ENCODE measurements around the gene CDYL2. TPM values are rescaled to one million over a fixed set of nuclear protein-coding genes. Genes with fewer than 3 reads are reported as not detected.

Gene CDYL2
- total RNA-seq, 4 donors from 2014 or later: 1.8 to 4.8 (median 3.1) TPM

GRCh38 chr16:80667925-80668324 is 136.5 kb downstream of the CDYL2 start:
- Histone ChIP-seq H3K27me3 (no peaks in the 10 kb centered on the region), H3K27ac (no peak overlapping the region), H3K4me1 (no peaks in the 10 kb centered on the region), H3K36me3 (no peaks in the 10 kb centered on the region), H3K4me3 (no peak overlapping the region), H3K9me3 (no peaks in the 10 kb centered on the region)
- TF ChIP-seq CTCF (IDR thresholded peaks at IDR 0.05) (no peak), POLR2A (IDR thresholded peaks at IDR 0.05) (no peak)
- intact Hi-C loops (cut with DNase I): no loop called here
- no peak for DNase-seq
- 83 to 92% methylated on average over 6 of the region's 6 CpGs for WGBS, 2 donors

GRCh38 chr16:80667251-80667560 is 137.2 kb downstream of the CDYL2 start:
- DNase-seq: no peak
- Histone ChIP-seq H3K27ac (no peak overlapping the region), H3K27me3 (no peaks in the 10 kb centered on the region), H3K9me3 (no peaks in the 10 kb centered on the region), H3K4me1 (no peaks in the 10 kb centered on the region), H3K4me3 (no peak overlapping the region), H3K36me3 (no peaks in the 10 kb centered on the region)
- WGBS, 2 donors: 72 to 74% methylated on average over 4 of the region's 4 CpGs
- intact Hi-C loops (cut with DNase I): no loop called here
- no peak for TF ChIP-seq CTCF (IDR thresholded peaks at IDR 0.05)
- TF ChIP-seq POLR2A (IDR thresholded peaks at IDR 0.05): no peak

GRCh38 chr16:80666378-80667250 is 137.8 kb downstream of the CDYL2 start:
- no peak for TF ChIP-seq CTCF (IDR thresholded peaks at IDR 0.05)
- no peak for TF ChIP-seq POLR2A (IDR thresholded peaks at IDR 0.05)
- Histone ChIP-seq H3K27me3 (no peaks in the 10 kb centered on the region), H3K4me3 (no peak overlapping the region), H3K9me3 (no peaks in the 10 kb centered on the region), H3K36me3 (no peaks in the 10 kb centered on the region), H3K27ac (no peak overlapping the region), H3K4me1 (no peaks in the 10 kb centered on the region)
- WGBS, 2 donors: 71 to 80% methylated on average over 11 to 15 of the region's 15 CpGs
- no peak for DNase-seq
- intact Hi-C loops (cut with DNase I): no loop called here

- no peak overlapping the region for H3K27ac ChIP-seq
- H3K36me3 ChIP-seq: no peaks in the 10 kb centered on the region
- no peaks in the 10 kb centered on the region for H3K4me1 ChIP-seq
- no peak for DNase-seq
- no peak overlapping the region for H3K4me3 ChIP-seq
- TF ChIP-seq POLR2A (IDR thresholded peaks at IDR 0.05): no peak
- TF ChIP-seq CTCF (IDR thresholded peaks at IDR 0.05): no peak
- peaks cover 0 to 7% (median 0%) of the 10 kb centered on the region in 3 donors for H3K9me3 ChIP-seq
- no peaks in the 10 kb centered on the region for H3K27me3 ChIP-seq
- intact Hi-C loops (cut with DNase I): no loop called here
- 92 to 97% methylated on average over 4 of the region's 4 CpGs for WGBS, 2 donors
Observed at GRCh38 chr16:80665356-80665755, 139.0 kb downstream of the CDYL2 start.

GRCh38 chr16:80664786-80665185 is 139.6 kb downstream of the CDYL2 start:
- H3K27ac ChIP-seq: no peak overlapping the region
- no peak for DNase-seq
- H3K27me3 ChIP-seq: no peaks in the 10 kb centered on the region
- intact Hi-C loops (cut with DNase I): no loop called here
- no peaks in the 10 kb centered on the region for H3K36me3 ChIP-seq
- TF ChIP-seq CTCF (IDR thresholded peaks at IDR 0.05): no peak
- TF ChIP-seq POLR2A (IDR thresholded peaks at IDR 0.05): no peak
- WGBS, 2 donors: 58 to 60% methylated on average over 2 of the region's 2 CpGs
- no peak overlapping the region for H3K4me3 ChIP-seq
- no peaks in the 10 kb centered on the region for H3K4me1 ChIP-seq
- H3K9me3 ChIP-seq: peaks cover 0 to 7% (median 0%) of the 10 kb centered on the region in 3 donors
